Activated T-helper 2 cell treated with anti-CD3 and anti-CD28 coated beads, Interferon-gamma antibody, Interleukin-2, Interleukin-4, amounts not matched to agents 10 μg/mL and 5 μg/mL and 100 μg/mL, durations not matched to agents 14 hours and 24 hours and 36 hours (primary cell): ENCODE measurements around the gene TBC1D8. TPM values are rescaled to one million over a fixed set of nuclear protein-coding genes. Genes with fewer than 3 reads are reported as not detected.
A peak's percentile ranks its signal among the peaks of the same experiment; 100 is the strongest.
"Not testable (repeated sequence)": the region's sequence is repeated elsewhere in the genome, so short reads cannot be mapped to it uniquely, and the experiment has no call there.

Experiments used
- DNase-seq: peaks from one replicate; pipeline ENCODE4 v3.0.0; 2021; ENCODE audit warnings: low spot score
- H3K27ac Mint-ChIP-seq: one replicate; pipeline ENCODE4 v1.8.0; 2021; ENCODE audit warnings: mixed read lengths
- H3K27me3 Mint-ChIP-seq: one replicate; pipeline ENCODE4 v1.8.0; 2021; ENCODE audit warnings: low read depth, mixed read lengths
- H3K36me3 Mint-ChIP-seq: one replicate; pipeline ENCODE4 v1.8.0; 2021; ENCODE audit warnings: low read depth, mixed read lengths
- H3K4me1 Mint-ChIP-seq: one replicate; pipeline ENCODE4 v1.8.0; 2021; ENCODE audit warnings: low read depth, mixed read lengths
- H3K4me3 Mint-ChIP-seq: one replicate; pipeline ENCODE4 v1.8.0; 2021; ENCODE audit warnings: low read depth, mild to moderate bottlenecking, moderate library complexity, mixed read lengths
- H3K9me3 Mint-ChIP-seq: one replicate; pipeline ENCODE4 v1.8.0; 2021; ENCODE audit warnings: mixed read lengths
- intact Hi-C: fragments of 100-400 bp; cut with micrococcal nuclease; formaldehyde crosslinking; loops from one replicate; pipeline ENCODE4 v1.15.1; 2023
- total RNA-seq: library from RNA; stranded (reverse); gene quantifications from 2 replicates; pipeline ENCODE4 v1.2.3, GENCODE V29; 2022

Gene TBC1D8
- total RNA-seq, 1 donor from 2014 or later: 1.3 TPM

DNA sequence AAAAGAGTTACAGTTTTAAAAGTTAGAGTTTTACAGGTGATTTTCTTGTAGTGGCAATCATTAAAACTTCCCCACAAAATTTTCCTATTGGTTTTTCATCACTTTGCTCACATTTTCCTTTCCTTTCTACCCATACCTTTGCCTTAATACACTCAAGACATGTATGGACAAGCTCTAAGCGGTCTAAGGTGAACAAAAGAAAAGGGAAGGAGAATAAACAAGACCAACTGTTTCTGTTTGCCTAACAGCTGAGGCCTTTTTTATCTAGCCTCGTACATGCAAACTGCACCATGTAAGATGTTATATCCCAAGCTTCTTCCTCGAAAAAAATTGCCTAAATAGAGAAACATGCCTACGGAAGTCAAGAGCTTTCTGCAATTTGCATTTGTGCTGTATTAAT lies 33.9 kb upstream of the TBC1D8 start:
- intact Hi-C loops: no loop called here
- Mint-ChIP-seq H3K9me3 (peaks cover 13% of the 10 kb centered on the region), H3K4me1 (no peaks in the 10 kb centered on the region), H3K4me3 (no peak overlapping the region), H3K27ac (no peak overlapping the region), H3K27me3 (no peaks in the 10 kb centered on the region), H3K36me3 (no peaks in the 10 kb centered on the region)
- no peak for DNase-seq

DNA sequence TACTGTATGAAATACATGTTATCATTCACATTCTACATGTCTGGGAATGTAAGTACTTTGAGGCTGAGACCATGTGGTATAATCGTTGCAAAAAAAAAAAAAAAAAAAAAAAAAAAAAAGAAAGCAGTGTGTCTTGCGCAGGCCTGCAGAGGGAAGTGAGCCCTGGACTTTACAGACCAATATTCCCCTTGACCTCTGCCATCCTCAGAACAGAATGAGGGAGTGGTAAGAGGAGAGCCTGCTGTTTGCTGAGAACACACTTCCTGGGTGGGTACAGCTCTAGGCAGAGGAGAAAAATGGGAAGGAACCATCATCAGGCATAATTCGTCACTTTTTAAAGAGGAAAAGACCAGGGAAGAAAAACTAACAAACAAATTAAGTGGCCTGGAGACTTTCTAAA lies 28.8 kb upstream of the TBC1D8 start:
- Mint-ChIP-seq H3K4me1 (no peaks in the 10 kb centered on the region), H3K27me3 (no peaks in the 10 kb centered on the region), H3K36me3 (no peaks in the 10 kb centered on the region), H3K4me3 (no peak overlapping the region), H3K9me3 (no peaks in the 10 kb centered on the region), H3K27ac (no peak overlapping the region)
- no peak for DNase-seq
- intact Hi-C loops: no loop called here

- no peak overlapping the region for H3K27ac Mint-ChIP-seq
- DNase-seq: no peak
- H3K36me3 Mint-ChIP-seq: peaks cover 6% of the 10 kb centered on the region
- H3K9me3 Mint-ChIP-seq: peaks cover 11% of the 10 kb centered on the region
- H3K4me3 Mint-ChIP-seq: no peak overlapping the region
- intact Hi-C loops: no loop called here
- H3K27me3 Mint-ChIP-seq: no peaks in the 10 kb centered on the region
- peaks cover 7% of the 10 kb centered on the region for H3K4me1 Mint-ChIP-seq
Measured at GRCh38 chr2:101176803-101177202, 25.6 kb upstream of the TBC1D8 start.

- H3K27me3 Mint-ChIP-seq: no peaks in the 10 kb centered on the region
- peaks cover 7% of the 10 kb centered on the region for H3K4me1 Mint-ChIP-seq
- intact Hi-C loops: no loop called here
- peaks cover 6% of the 10 kb centered on the region for H3K36me3 Mint-ChIP-seq
- H3K4me3 Mint-ChIP-seq: no peak overlapping the region
- no peak for DNase-seq
- H3K9me3 Mint-ChIP-seq: peaks cover 15% of the 10 kb centered on the region
- H3K27ac Mint-ChIP-seq: no peak overlapping the region
Measured at GRCh38 chr2:101175991-101176390, 24.8 kb upstream of the TBC1D8 start.

- Mint-ChIP-seq H3K4me1 (peaks cover 7% of the 10 kb centered on the region), H3K36me3 (peaks cover 6% of the 10 kb centered on the region), H3K4me3 (no peak overlapping the region), H3K27me3 (no peaks in the 10 kb centered on the region), H3K27ac (peak overlapping the region; percentile 77), H3K9me3 (peaks cover 15% of the 10 kb centered on the region)
- no peak for DNase-seq
- intact Hi-C loops: no loop called here
Measured at GRCh38 chr2:101173707-101174295, 22.6 kb upstream of the TBC1D8 start.

DNA sequence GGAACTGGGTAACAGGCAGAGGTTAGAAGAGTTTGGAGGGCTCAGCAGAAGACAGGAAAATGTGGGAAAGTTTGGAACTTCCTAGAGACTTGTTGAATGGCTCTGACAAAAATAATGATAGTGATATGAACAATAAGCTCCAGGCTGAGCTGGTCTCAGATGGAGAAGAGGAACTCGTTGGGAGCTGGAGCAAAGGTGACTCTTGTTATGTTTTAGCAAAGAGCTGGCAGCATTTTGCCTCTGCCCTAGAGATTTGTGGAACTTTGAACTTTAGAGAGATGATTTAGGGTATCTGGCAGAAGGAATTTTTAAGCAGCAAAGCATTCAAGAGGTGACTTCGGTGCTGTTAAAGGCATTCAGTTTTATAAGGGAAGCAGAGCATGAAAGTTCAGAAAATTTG lies 18.6 kb upstream of the TBC1D8 start:
- DNase-seq, H3K4me3 Mint-ChIP-seq, H3K36me3 Mint-ChIP-seq, H3K27me3 Mint-ChIP-seq, H3K4me1 Mint-ChIP-seq, H3K27ac Mint-ChIP-seq, intact Hi-C loops: not testable (repeated sequence)
- H3K9me3 Mint-ChIP-seq: peaks cover 27% of the 10 kb centered on the region

DNA sequence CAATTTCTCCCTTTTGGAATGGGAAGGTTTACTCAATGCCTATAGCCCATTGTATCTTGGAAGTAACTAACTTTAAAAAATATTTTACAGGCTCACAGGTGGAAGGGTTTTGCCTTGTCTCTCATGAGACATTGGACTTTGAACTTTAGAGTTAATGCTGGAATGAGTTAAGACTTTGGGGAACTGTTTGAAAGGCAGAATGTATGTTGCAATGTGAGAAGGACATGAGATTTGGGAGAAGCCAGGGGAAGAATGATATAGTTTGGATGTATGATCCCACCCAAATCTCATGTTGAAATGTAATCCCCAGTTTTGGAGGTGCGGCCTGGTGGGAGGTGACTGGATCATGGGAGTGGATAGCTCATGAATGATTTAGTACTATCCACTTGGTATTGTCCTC lies 17.5 kb upstream of the TBC1D8 start:
- no peaks in the 10 kb centered on the region for H3K27me3 Mint-ChIP-seq
- peaks cover 23% of the 10 kb centered on the region for H3K9me3 Mint-ChIP-seq
- no peak overlapping the region for H3K4me3 Mint-ChIP-seq
- peaks cover 9% of the 10 kb centered on the region for H3K36me3 Mint-ChIP-seq
- DNase-seq: no peak
- peaks cover 4% of the 10 kb centered on the region for H3K4me1 Mint-ChIP-seq
- no peak overlapping the region for H3K27ac Mint-ChIP-seq
- intact Hi-C loops: no loop called here

GRCh38 chr2:101167532-101167931 lies 16.4 kb upstream of the TBC1D8 start:
- intact Hi-C loops, H3K4me3 Mint-ChIP-seq, H3K36me3 Mint-ChIP-seq, H3K27ac Mint-ChIP-seq, H3K4me1 Mint-ChIP-seq, H3K27me3 Mint-ChIP-seq, DNase-seq: not testable (repeated sequence)
- peaks cover 22% of the 10 kb centered on the region for H3K9me3 Mint-ChIP-seq

- H3K9me3 Mint-ChIP-seq: peaks cover 12% of the 10 kb centered on the region
Measured at GRCh38 chr2:101164021-101164420, 12.8 kb upstream of the TBC1D8 start.

GRCh38 chr2:101162561-101163330 lies 11.6 kb upstream of the TBC1D8 start:
- intact Hi-C loops: no loop called here
- no peaks in the 10 kb centered on the region for H3K4me1 Mint-ChIP-seq
- no peak overlapping the region for H3K4me3 Mint-ChIP-seq

More at GRCh38 chr2:101164021-101164420, 12.8 kb upstream of the TBC1D8 start:
- Mint-ChIP-seq H3K36me3 (peaks cover 2% of the 10 kb centered on the region), H3K4me3 (no peak overlapping the region), H3K4me1 (no peaks in the 10 kb centered on the region), H3K27me3 (no peaks in the 10 kb centered on the region), H3K27ac (no peak overlapping the region)
- DNase-seq: no peak
- intact Hi-C loops: no loop called here

DNA sequence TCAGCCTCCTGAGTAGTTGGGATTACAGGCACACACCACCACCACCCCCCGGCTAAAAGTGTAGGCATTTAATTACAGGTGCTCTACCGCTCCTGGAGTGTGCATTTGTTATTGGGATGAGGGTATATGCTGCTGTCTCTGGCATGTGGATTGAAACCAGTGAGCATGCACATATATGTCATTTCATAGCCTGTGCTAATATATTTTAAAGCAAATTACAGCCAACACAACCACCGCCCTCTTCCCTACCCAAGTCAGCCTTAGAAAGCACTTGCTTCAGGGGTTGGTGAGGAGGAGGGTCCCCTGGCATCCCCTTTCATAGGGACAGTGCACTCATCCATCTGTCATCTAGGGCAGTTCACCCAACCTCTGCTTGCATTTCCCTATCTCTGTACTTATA lies 10.5 kb upstream of the TBC1D8 start:
- H3K9me3 Mint-ChIP-seq: no peaks in the 10 kb centered on the region
- intact Hi-C loops: no loop called here

More at GRCh38 chr2:101162561-101163330, 11.6 kb upstream of the TBC1D8 start:
- Mint-ChIP-seq H3K9me3 (peaks cover 7% of the 10 kb centered on the region), H3K36me3 (peaks cover 2% of the 10 kb centered on the region), H3K27me3 (no peaks in the 10 kb centered on the region), H3K27ac (no peak overlapping the region)
- DNase-seq: no peak

DNA sequence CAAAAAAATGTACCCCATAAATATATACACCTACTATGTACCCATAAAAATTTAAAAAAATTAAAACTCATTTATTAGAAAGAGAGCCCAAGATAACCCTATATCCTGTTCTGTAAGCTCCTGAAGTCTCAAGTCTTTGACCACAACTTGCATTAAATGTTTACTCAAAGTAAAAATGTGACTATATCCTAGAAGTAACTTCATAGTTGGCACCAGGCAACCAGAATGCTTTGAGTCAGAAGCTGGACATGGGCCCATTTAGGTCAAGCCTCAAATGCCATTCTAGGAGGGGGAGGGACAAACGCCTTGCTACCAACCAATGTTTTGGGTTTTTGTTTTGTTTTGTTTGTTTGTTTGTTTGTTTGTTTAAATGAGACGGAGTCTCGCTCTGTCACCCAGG lies 9.3 kb upstream of the TBC1D8 start:
- intact Hi-C loops: no loop called here

More for the DNA sequence above, 10.5 kb upstream of the TBC1D8 start:
- no peaks in the 10 kb centered on the region for H3K4me1 Mint-ChIP-seq
- H3K4me3 Mint-ChIP-seq: no peak overlapping the region
- H3K27ac Mint-ChIP-seq: no peak overlapping the region
- H3K27me3 Mint-ChIP-seq: peaks cover 2% of the 10 kb centered on the region
- DNase-seq: no peak
- H3K36me3 Mint-ChIP-seq: no peaks in the 10 kb centered on the region

DNA sequence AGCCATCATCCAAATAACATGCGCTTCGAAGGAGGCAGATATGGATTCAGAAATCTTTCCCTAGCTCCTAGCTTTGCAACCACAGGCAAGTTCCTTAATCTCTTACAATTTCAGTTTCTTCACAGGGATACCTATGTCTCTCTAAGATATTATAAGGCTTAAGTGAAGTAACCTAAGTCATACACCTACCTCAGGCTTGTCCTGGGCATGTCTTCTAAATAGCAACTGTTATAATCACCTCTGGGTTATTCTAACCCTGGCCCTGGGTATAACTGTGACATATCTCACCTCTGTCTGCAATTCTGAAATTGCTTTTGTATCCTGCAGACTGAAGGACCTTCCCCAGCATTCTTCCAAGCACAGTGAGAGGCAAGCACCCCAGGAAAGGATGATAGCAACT lies 8.3 kb upstream of the TBC1D8 start:
- no peak overlapping the region for H3K27ac Mint-ChIP-seq
- H3K27me3 Mint-ChIP-seq: peaks cover 7% of the 10 kb centered on the region
- no peaks in the 10 kb centered on the region for H3K4me1 Mint-ChIP-seq
- no peak for DNase-seq
- no peak overlapping the region for H3K4me3 Mint-ChIP-seq
- H3K36me3 Mint-ChIP-seq: no peaks in the 10 kb centered on the region
- no peaks in the 10 kb centered on the region for H3K9me3 Mint-ChIP-seq
- intact Hi-C loops: no loop called here

More for the DNA sequence above, 9.3 kb upstream of the TBC1D8 start:
- no peak for DNase-seq
- H3K27ac Mint-ChIP-seq: no peak overlapping the region
- no peak overlapping the region for H3K4me3 Mint-ChIP-seq
- H3K4me1 Mint-ChIP-seq: no peaks in the 10 kb centered on the region
- H3K36me3 Mint-ChIP-seq: no peaks in the 10 kb centered on the region
- peaks cover 2% of the 10 kb centered on the region for H3K27me3 Mint-ChIP-seq
- no peaks in the 10 kb centered on the region for H3K9me3 Mint-ChIP-seq
